Peyer's patch (tissue), 4 donors: ENCODE results near the gene ZNF804B. TPM values are rescaled to one million over a fixed set of nuclear protein-coding genes. Genes with fewer than 3 reads are reported as not detected.
A peak's percentile ranks its signal among the peaks of the same experiment; 100 is the strongest.

Experiments
- DNase-seq, 3 donors: peaks; one replicate each; pipeline ENCODE4 v3.0.0-alpha.2; 2017 to 2019
- H3K27ac ChIP-seq, 4 donors: fragments of 200-600 bp; sonication (generic); one replicate each; pipeline ENCODE4 v1.5.1; 2016 to 2019
- H3K27me3 ChIP-seq, 2 donors: fragments of 200-600 bp; sonication (generic); one replicate each; pipeline ENCODE4 v1.5.1; 2019
- H3K36me3 ChIP-seq, 3 donors: fragments of 200-600 bp; sonication (generic); one replicate each; pipeline ENCODE4 v1.5.1; 2016 to 2019
- H3K4me1 ChIP-seq, 4 donors: fragments of 200-600 bp; sonication (generic); one replicate each; pipeline ENCODE4 v1.5.1; 2016 to 2019
- H3K4me3 ChIP-seq, 4 donors: fragments of 200-600 bp; sonication (generic); 1 replicate in 3 of 4; 2 replicates in 1 of 4; pipeline ENCODE4 v1.5.1; 2016 to 2019; ENCODE audit warnings: mild to moderate bottlenecking in 1 of 4
- H3K9me3 ChIP-seq, 4 donors: fragments of 200-600 bp; sonication (generic); one replicate each; pipeline ENCODE4 v1.5.1; 2016 to 2019; ENCODE audit warnings: mild to moderate bottlenecking in 1 of 4
- CTCF ChIP-seq, 6 experiments: fragments of 450-650 bp in 4 of 6; fragments of 200-600 bp in 2 of 6; sonication (generic) in 1 of 6; IDR thresholded peaks; one replicate each; pipeline ENCODE4 v1.5.1; 2017 to 2019; ENCODE audit warnings: antibody characterized with exemption in 6 of 6, mild to moderate bottlenecking in 3 of 6, moderate library complexity in 1 of 6
- POLR2A ChIP-seq, 2 donors: fragments of 450-650 bp; IDR thresholded peaks; one replicate each; pipeline ENCODE4 v1.5.1; 2017; ENCODE audit warnings: antibody characterized with exemption in 2 of 2, mild to moderate bottlenecking in 2 of 2, moderate library complexity in 2 of 2
- total RNA-seq, 4 donors: library from RNA; depleted of rRNA; stranded (reverse); fragments of >200 nt; gene quantifications; one replicate each; pipeline ENCODE4 v1.1.0, GENCODE V29; 2016

ZNF804B gene
- total RNA-seq, 4 donors from 2014 or later, result not detected

- H3K27me3 ChIP-seq, result peaks cover 0 to 10% of the 10 kb centered on the region in 2 donors
- H3K4me3 ChIP-seq, result no peak overlapping the region
- TF ChIP-seq CTCF (IDR thresholded peaks at IDR 0.05) (no peak), POLR2A (IDR thresholded peaks at IDR 0.05) (no peak)
Observed at GRCh38 chr7:88757371-88757770, 2.1 kb upstream of the ZNF804B start.

GRCh38 chr7:88758381-88759229, 895 bp upstream of the ZNF804B start:
- no peaks in the 10 kb centered on the region for H3K36me3 ChIP-seq
- peaks cover 0 to 7% (median 0%) of the 10 kb centered on the region in 4 donors for H3K4me1 ChIP-seq
- peak overlapping the region in 2 of 4 donors; percentile 13 to 37 for H3K4me3 ChIP-seq
- H3K27me3 ChIP-seq, result peaks cover 0 to 10% of the 10 kb centered on the region in 2 donors
- no peaks in the 10 kb centered on the region for H3K9me3 ChIP-seq
- H3K27ac ChIP-seq, result no peak overlapping the region
- TF ChIP-seq CTCF (IDR thresholded peaks at IDR 0.05) (no peak), POLR2A (IDR thresholded peaks at IDR 0.05) (no peak)
- DNase-seq, result no peak

More at GRCh38 chr7:88757371-88757770, 2.1 kb upstream of the ZNF804B start:
- Histone ChIP-seq H3K36me3 (no peaks in the 10 kb centered on the region), H3K9me3 (no peaks in the 10 kb centered on the region), H3K4me1 (peaks cover 0 to 7% (median 0%) of the 10 kb centered on the region in 4 donors), H3K27ac (no peak overlapping the region)
- DNase-seq, result no peak

- TF ChIP-seq CTCF (IDR thresholded peaks at IDR 0.05), result no peak
- no peak for TF ChIP-seq POLR2A (IDR thresholded peaks at IDR 0.05)
- peaks cover 0 to 7% (median 0%) of the 10 kb centered on the region in 4 donors for H3K4me1 ChIP-seq
- DNase-seq, result no peak
- H3K9me3 ChIP-seq, result no peaks in the 10 kb centered on the region
- H3K27ac ChIP-seq, result no peak overlapping the region
- H3K36me3 ChIP-seq, result no peaks in the 10 kb centered on the region
- peaks cover 0 to 10% of the 10 kb centered on the region in 2 donors for H3K27me3 ChIP-seq
- H3K4me3 ChIP-seq, result no peak overlapping the region
Observed at GRCh38 chr7:88760136-88760515, 626 bp downstream of the ZNF804B start.

GRCh38 chr7:88761779-88762178, 2.3 kb downstream of the ZNF804B start:
- Histone ChIP-seq H3K27me3 (peaks cover 0 to 10% of the 10 kb centered on the region in 2 donors), H3K4me1 (peaks cover 0 to 7% (median 0%) of the 10 kb centered on the region in 4 donors), H3K9me3 (no peaks in the 10 kb centered on the region), H3K4me3 (no peak overlapping the region), H3K36me3 (no peaks in the 10 kb centered on the region), H3K27ac (no peak overlapping the region)
- TF ChIP-seq POLR2A (IDR thresholded peaks at IDR 0.05) (no peak), CTCF (IDR thresholded peaks at IDR 0.05) (no peak)
- no peak for DNase-seq

GRCh38 chr7:88771417-88771816, 11.9 kb downstream of the ZNF804B start:
- Histone ChIP-seq H3K4me3 (no peak overlapping the region), H3K27ac (no peak overlapping the region), H3K4me1 (no peaks in the 10 kb centered on the region), H3K9me3 (no peaks in the 10 kb centered on the region), H3K36me3 (no peaks in the 10 kb centered on the region), H3K27me3 (no peaks in the 10 kb centered on the region)
- no peak for DNase-seq
- TF ChIP-seq POLR2A (IDR thresholded peaks at IDR 0.05), result no peak
- no peak for TF ChIP-seq CTCF (IDR thresholded peaks at IDR 0.05)
